Muscle layer of colon (tissue), 2 donors: ENCODE measurements around the gene SEC14L1.
"Not testable (repeated sequence)": the region's sequence is repeated elsewhere in the genome, so short reads cannot be mapped to it uniquely, and the experiment has no call there.

Source experiments
- H3K27ac ChIP-seq: one replicate; pipeline ENCODE4 v1.7.0; 2013; ENCODE audit warnings: low read depth, mild to moderate bottlenecking, low read length, moderate library complexity
- H3K27me3 ChIP-seq, 2 donors: one replicate each; pipeline ENCODE4 v1.7.0; 2013; ENCODE audit warnings: low read length in 2 of 2, mild to moderate bottlenecking in 2 of 2; ENCODE audit not compliant: insufficient read depth in 2 of 2, control insufficient read depth in 1 of 2
- H3K36me3 ChIP-seq: one replicate; pipeline ENCODE4 v1.7.0; 2013; ENCODE audit warnings: mild to moderate bottlenecking, low read length; ENCODE audit not compliant: insufficient read depth
- H3K4me1 ChIP-seq: one replicate; pipeline ENCODE4 v1.7.0; 2013; ENCODE audit warnings: mild to moderate bottlenecking, low read length; ENCODE audit not compliant: insufficient read depth
- H3K4me3 ChIP-seq, 2 donors: one replicate each; pipeline ENCODE4 v1.7.0; 2013; ENCODE audit warnings: low read length in 2 of 2, low read depth in 1 of 2, mild to moderate bottlenecking in 1 of 2, moderate library complexity in 1 of 2
- H3K9ac ChIP-seq: one replicate; pipeline ENCODE4 v1.7.0; 2013; ENCODE audit warnings: low read length
- H3K9me3 ChIP-seq: one replicate; pipeline ENCODE4 v1.7.0; 2013; ENCODE audit warnings: mild to moderate bottlenecking, low read length
- donor health status: abdominal sarcoma.
- donor health status: Adenocarcinoma of cecum.

The SEC14L1 gene

DNA sequence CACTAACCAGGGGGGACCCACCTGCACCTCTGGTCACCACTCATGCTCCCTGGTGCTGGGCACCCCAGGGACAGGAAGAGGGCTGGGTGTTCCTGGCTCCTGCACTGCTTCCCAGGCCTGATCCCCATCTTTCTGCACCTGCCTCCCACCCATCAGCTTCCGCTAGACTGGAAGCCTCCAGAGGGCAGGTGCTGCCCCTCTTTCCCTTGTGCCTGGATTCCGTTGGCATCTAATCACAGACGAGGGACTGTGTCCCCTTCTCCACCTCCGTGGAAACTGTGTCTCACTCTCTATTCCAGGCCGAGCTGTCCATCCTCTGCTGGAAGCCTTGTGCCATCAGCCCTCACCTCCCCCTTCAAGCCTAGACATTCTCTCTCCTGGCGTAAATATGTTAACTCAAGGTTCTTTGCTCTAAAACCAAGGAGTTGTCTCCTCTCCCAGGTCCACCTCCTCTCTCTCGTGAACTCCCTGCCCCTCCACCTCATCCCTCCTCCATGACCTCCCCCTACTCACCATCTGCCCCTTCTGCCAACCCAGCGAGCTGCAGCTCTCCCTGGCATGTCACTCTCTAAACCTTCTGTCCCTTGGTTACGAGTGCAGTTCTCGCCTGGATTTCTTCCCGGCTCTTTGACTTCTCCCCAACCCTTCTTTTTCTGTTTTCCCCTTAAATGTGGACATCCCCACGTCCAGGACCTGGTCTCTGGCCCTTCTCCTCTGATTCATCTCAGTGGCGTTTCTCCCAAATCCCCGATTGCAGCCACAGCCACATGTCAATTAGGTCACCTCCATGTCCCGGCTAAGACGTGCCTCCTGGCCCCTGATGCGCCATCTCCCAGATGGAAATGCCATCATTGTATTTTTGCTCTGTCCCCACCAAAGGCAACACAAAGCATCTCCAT is 107.7 kb downstream of the SEC14L1 start:
- H3K4me1 ChIP-seq = peaks cover 4% of the 10 kb centered on the region
- no peak overlapping the region for H3K9ac ChIP-seq
- H3K36me3 ChIP-seq = no peaks in the 10 kb centered on the region
- H3K27ac ChIP-seq = no peak overlapping the region
- peaks cover 0 to 11% of the 10 kb centered on the region in 2 donors for H3K27me3 ChIP-seq
- H3K9me3 ChIP-seq = no peaks in the 10 kb centered on the region
- H3K4me3 ChIP-seq = no peak overlapping the region

DNA sequence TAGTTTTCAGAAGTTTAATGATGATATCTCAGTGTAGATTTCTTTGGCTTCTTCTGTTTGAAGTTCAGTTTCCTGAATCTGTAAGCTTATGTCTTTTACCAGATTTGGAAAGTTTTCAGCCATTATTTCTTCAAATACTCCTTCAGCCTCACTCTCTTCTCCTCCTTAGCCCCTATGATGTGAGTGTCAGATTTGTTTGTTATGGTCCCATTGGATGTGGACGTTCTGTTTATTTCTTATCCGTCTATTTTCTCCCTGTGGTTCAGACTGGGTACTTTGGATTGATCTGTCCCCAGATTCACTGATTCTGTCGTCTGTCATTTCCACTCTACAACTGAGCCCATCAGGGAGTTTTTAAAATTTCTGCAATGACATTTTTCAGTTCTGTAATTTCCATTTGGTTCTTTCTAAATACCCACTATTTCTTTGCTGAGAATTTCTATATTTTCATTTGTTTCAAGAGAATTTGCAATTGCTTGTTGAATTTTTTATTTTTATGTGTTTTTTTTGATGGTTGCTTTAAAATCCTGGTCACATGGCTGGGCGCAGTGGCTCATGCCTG is 110.9 kb downstream of the SEC14L1 start:
- Histone ChIP-seq H3K27me3 (peaks cover 0 to 11% of the 10 kb centered on the region in 2 donors), H3K27ac (no peak overlapping the region), H3K4me1 (peaks cover under 1% of the 10 kb centered on the region), H3K9ac (no peak overlapping the region), H3K4me3 (no peak overlapping the region), H3K36me3 (no peaks in the 10 kb centered on the region), H3K9me3 (no peaks in the 10 kb centered on the region)

DNA sequence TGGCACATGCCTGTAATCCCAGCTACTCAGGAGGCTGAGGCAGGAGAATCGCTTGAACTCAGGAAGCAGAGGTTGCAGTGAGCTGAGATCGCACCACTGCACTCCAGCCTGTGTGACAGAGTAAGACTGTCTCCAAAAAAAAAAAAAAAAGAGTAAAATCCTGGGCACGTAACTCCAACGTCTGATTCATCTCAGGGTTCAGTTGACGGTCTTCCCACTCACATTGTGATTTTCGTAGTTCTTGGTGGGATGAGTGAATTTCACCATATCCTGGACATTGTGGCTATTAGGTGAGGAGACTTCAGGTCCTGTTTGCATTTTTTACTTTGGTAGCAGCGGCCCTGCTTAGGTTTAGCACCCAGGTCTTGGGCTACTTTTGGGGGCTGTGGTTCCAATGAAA is 111.5 kb downstream of the SEC14L1 start:
- not testable (repeated sequence) for H3K4me3 ChIP-seq, H3K36me3 ChIP-seq, H3K27me3 ChIP-seq, H3K4me1 ChIP-seq, H3K9ac ChIP-seq, H3K9me3 ChIP-seq, H3K27ac ChIP-seq

GRCh38 chr17:77253611-77254051 is 112.9 kb downstream of the SEC14L1 start:
- no peaks in the 10 kb centered on the region for H3K4me1 ChIP-seq
- H3K9me3 ChIP-seq = no peaks in the 10 kb centered on the region
- no peak overlapping the region for H3K9ac ChIP-seq
- H3K36me3 ChIP-seq = no peaks in the 10 kb centered on the region
- no peaks in the 10 kb centered on the region for H3K27me3 ChIP-seq
- no peak overlapping the region for H3K4me3 ChIP-seq
- H3K27ac ChIP-seq = no peak overlapping the region

DNA sequence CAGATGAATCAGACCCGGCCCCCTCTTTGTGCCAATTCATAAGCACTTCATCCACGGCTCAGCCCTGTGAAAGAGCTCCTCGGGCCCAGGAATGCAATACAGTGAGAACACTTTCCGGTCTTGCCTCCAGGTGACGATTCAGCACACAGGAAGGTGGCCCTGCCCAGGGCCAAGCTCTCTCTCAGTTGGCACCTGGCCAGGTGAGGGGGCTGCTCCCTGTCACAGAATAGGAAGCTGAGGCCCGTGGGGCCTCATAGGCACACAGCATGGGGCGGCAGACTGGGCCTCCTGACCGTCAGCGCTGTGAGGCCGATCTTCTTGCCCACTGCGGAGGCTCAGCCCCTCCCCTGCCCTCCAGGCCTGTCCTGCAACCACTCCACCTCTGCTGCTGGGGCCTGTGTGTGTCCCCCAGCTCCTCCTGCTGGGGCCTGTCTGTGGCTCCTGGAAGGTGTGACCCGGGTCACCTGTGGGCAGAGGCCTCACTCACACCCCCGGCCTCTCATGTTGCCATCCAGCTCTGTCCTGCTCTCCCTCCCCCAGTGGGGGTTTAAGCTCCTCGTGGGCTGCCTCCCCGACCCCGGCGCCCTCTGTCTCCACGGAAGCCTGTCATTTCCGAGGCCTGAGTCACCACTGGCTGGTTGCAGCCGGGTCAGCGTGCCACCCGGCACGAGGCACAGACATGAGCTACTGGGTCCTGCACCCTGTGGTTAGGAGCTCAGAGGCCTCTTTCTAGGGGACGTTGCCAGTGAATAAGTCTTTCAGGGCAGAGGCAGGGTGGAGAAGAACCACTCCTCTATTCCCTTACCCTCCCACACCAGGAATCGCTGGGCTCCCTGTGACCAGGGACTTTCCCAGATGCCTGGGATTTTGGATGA is 114.4 kb downstream of the SEC14L1 start:
- Histone ChIP-seq H3K36me3 (no peaks in the 10 kb centered on the region), H3K4me3 (no peak overlapping the region), H3K4me1 (no peaks in the 10 kb centered on the region), H3K9me3 (no peaks in the 10 kb centered on the region), H3K27ac (no peak overlapping the region), H3K9ac (no peak overlapping the region), H3K27me3 (no peaks in the 10 kb centered on the region)

DNA sequence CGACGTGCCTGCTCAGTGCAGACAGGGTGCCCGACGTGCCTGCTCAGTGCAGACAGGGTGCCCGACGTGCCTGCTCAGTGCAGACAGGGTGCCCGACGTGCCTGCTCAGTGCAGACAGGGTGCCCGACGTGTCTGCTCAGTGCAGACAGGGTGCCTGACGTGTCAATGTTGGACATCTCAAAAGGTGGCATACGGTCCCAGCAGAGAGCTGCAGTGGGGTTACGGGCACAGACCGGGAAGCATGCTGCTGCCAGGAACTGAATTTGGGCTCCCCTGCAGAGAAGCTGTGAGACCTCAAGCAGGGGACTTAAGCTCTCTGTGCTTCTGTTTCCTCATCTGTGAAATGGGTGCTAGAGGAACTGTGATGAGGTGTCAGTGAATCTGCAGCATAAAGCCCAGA is 115.2 kb downstream of the SEC14L1 start:
- not testable (repeated sequence) for H3K9ac ChIP-seq, H3K9me3 ChIP-seq, H3K27me3 ChIP-seq, H3K4me3 ChIP-seq, H3K4me1 ChIP-seq, H3K36me3 ChIP-seq, H3K27ac ChIP-seq

- H3K9me3 ChIP-seq = no peaks in the 10 kb centered on the region
- H3K9ac ChIP-seq = no peak overlapping the region
- no peaks in the 10 kb centered on the region for H3K4me1 ChIP-seq
- no peak overlapping the region for H3K27ac ChIP-seq
- no peaks in the 10 kb centered on the region for H3K27me3 ChIP-seq
- no peaks in the 10 kb centered on the region for H3K36me3 ChIP-seq
- H3K4me3 ChIP-seq = no peak overlapping the region
Measured at GRCh38 chr17:77256710-77257109, 115.9 kb downstream of the SEC14L1 start.

DNA sequence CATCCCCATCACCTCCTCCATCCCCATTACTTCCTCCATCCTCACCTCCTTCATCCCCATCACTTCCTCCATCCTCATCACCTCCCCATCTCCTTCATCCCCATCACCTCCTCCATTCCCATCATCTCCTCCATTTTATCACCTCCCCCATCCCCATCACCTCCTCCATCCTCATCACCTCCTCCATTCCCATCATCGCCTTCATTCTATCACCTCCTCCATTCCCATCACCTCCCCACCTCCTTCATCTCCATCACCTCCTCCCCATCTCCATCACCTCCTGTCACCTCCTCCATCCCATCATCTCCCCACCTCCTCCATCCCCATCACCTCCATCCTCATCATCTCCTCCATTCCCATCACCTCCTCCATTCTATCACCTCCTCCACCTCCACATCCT is 116.4 kb downstream of the SEC14L1 start:
- Histone ChIP-seq H3K9ac (no peak overlapping the region), H3K27me3 (no peaks in the 10 kb centered on the region), H3K27ac (no peak overlapping the region), H3K4me1 (no peaks in the 10 kb centered on the region), H3K9me3 (no peaks in the 10 kb centered on the region), H3K36me3 (no peaks in the 10 kb centered on the region), H3K4me3 (no peak overlapping the region)

GRCh38 chr17:77257596-77258458 is 117.1 kb downstream of the SEC14L1 start:
- no peak overlapping the region for H3K27ac ChIP-seq
- H3K36me3 ChIP-seq = no peaks in the 10 kb centered on the region
- H3K9ac ChIP-seq = no peak overlapping the region
- H3K4me1 ChIP-seq = no peaks in the 10 kb centered on the region
- no peaks in the 10 kb centered on the region for H3K27me3 ChIP-seq
- no peak overlapping the region for H3K4me3 ChIP-seq
- no peaks in the 10 kb centered on the region for H3K9me3 ChIP-seq

GRCh38 chr17:77258638-77259037 is 117.9 kb downstream of the SEC14L1 start:
- H3K27me3 ChIP-seq = no peaks in the 10 kb centered on the region
- no peaks in the 10 kb centered on the region for H3K9me3 ChIP-seq
- H3K4me3 ChIP-seq = no peak overlapping the region
- no peaks in the 10 kb centered on the region for H3K36me3 ChIP-seq
- no peak overlapping the region for H3K9ac ChIP-seq
- no peak overlapping the region for H3K27ac ChIP-seq
- H3K4me1 ChIP-seq = no peaks in the 10 kb centered on the region
